ENCODE data around the gene MSI2.

DNA sequence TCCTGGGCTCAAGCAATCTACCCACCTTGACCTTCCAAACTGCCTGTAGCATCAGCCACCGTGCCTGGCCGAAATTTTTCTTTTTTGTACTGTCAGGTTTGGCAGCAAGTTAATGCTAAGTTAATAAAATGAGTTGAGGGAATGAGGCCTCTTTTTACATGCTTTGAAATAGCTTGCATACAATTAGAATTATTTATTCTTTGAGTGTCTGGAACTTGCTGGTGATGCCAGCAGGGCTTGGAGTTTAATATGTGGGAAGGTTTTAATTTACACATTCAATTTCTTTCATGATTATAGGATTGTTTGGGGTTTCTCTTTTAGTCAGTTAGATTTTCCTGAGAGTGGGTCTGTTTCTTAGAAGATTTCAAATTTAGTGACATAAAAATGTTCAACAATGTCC lies 31.2 kb upstream of the MSI2 start:
- TF ChIP-seq, protein P1, sequence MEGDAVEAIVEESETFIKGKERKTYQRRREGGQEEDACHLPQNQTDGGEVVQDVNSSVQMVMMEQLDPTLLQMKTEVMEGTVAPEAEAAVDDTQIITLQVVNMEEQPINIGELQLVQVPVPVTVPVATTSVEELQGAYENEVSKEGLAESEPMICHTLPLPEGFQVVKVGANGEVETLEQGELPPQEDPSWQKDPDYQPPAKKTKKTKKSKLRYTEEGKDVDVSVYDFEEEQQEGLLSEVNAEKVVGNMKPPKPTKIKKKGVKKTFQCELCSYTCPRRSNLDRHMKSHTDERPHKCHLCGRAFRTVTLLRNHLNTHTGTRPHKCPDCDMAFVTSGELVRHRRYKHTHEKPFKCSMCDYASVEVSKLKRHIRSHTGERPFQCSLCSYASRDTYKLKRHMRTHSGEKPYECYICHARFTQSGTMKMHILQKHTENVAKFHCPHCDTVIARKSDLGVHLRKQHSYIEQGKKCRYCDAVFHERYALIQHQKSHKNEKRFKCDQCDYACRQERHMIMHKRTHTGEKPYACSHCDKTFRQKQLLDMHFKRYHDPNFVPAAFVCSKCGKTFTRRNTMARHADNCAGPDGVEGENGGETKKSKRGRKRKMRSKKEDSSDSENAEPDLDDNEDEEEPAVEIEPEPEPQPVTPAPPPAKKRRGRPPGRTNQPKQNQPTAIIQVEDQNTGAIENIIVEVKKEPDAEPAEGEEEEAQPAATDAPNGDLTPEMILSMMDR (IDR thresholded peaks at IDR 0.05; ENCODE audit: extremely low read depth in 1 of 2, insufficient read depth in 1 of 2, low read depth in 1 of 2, low read length in 2 of 2), result no peak
- TF ChIP-seq POLR2A (IDR thresholded peaks at IDR 0.05; ENCODE audit: low read depth, low read length) (no peak), MAX (IDR thresholded peaks at IDR 0.05; ENCODE audit: insufficient read depth, insufficient read length) (no peak), POLR2AphosphoS5 (IDR thresholded peaks at IDR 0.05; ENCODE audit: insufficient read depth, low read depth, low read length) (no peak), EZH2 (IDR thresholded peaks at IDR 0.05; ENCODE audit: borderline replicate concordance, low read depth, low read length, severe bottlenecking) (no peak), JUN (IDR thresholded peaks at IDR 0.05; ENCODE audit: borderline replicate concordance, insufficient read depth, insufficient read length, low read depth) (no peak), GATA2 (IDR thresholded peaks at IDR 0.05; ENCODE audit: insufficient read depth, insufficient read length, low read depth, low read length) (no peak)

All from endothelial cell of umbilical vein (primary cell).